CD4-positive, alpha-beta T cell treated with Interleukin-6 for 4 hours (primary cell): ENCODE data around the gene TBCD.

Experiments
- DNase-seq: peaks from one replicate; pipeline ENCODE4 v3.0.0-alpha.2; 2020; ENCODE audit warnings: mixed read lengths

TBCD gene

DNA sequence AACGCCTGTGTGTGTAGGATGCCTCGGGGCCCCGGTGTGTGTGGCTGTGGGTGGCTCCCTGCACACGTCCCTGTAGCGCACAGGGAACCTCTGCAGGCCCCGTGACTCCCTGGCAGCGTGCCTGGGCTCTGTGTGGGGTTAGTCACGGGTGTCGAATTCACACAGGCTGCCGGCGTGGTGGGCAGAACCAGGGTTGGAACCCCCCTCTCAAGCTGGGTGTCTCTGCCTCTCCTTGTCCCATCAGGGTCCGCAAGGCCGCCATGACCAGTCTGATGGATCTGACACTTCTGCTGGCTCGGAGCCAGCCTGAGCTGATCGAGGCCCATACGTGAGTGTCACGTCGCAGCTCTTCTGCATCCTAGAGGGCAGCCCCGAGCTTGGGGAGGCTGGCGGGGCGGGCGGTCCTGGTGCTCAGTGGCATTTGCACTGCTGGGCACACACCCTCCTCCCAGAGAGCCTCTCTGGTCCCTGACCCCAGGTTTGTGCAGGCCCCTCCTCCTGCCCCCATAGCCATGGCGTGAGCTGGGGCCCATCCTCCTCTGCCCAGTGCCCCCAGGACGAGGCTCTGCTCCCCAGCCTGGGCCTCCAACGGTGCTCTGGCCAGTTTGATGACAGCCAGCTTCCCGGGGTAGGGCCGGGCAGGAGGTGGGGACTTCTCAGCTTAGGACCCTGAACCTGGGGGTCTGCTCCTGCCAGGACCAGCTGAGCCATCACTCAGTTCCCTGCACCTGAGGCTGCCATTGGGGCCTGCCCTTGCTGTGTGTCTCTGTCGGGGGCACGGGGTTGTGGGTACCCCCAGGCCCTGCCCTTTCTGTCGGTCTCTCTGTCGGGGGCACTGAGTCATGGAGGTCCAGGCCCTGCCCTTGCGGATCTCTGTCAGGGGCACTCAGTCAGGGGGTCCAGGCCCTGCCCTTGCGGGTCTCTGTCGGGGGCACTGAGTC is 176.1 kb downstream of the TBCD start:
- no peak for DNase-seq

DNA sequence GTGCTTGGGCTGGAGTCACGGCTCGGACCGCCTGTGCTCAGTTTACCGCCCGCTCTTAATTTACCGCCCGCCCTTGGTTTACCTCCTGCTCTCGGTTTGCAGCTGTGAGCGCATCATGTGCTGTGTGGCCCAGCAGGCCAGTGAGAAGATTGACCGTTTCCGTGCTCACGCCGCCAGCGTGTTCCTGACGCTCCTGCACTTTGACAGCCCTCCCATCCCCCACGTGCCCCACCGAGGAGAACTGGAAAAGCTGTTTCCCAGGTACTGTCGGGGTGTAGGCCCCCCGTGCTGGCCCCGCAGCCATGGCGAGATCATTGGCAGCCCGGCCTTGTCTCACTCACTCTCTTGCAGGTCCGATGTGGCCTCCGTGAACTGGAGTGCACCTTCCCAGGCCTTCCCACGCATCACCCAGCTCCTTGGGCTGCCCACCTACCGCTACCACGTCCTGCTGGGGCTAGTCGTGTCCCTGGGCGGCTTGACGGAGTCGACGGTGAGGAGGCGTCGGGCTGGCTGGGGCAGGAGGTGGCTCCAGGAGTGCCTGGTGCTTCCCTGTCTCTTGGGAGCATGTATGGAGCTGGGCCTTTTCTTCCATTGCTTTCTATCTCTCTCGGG is 177.3 kb downstream of the TBCD start:
- DNase-seq, result no peak

GRCh38 chr17:82929676-82930042 is 177.8 kb downstream of the TBCD start:
- no peak for DNase-seq

GRCh38 chr17:82930043-82930923 is 178.4 kb downstream of the TBCD start:
- no peak for DNase-seq

- DNase-seq, result no peak
These were observed 179.2 kb downstream of the TBCD start for GRCh38 chr17:82930924-82931698.

DNA sequence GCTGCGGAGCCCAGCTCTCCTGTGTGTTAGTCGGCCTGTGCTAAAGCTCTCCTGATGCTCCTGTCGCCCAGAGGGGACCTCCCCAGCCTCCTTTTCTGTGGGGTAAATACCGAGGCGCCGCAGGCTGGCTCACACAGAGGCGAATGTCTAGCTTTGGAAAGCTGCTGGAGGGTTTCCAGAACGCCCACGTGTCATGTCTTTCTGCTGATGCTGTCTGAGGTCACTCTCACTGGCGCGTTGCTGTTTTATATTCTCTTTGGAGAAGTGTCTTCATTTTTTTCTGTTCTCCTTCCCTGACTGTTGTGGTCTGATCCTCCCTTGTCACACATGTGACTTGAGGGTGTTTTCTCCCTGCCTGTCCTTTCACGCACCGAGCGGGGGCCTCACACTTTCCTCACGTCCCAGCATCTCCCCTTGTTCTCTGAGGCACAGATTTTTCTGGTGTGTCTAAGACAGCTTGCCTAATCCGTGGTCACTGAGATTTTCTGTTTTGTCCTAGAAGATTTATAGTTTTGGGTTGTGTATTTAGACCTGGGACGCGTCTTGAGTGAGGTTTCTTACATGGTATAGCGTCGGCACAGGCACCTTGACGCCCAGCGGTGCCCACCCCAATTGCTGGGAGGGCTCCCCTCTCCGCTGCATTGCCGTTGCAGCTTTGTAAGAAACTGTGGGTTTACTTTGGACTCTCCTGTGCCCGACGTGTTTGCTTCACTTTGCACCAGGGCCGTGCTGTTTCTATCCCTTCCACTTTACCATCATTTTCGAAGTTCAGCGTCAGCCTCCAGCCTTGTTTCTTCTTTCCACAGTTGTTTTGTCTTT is 180.0 kb downstream of the TBCD start:
- DNase-seq, result no peak

DNA sequence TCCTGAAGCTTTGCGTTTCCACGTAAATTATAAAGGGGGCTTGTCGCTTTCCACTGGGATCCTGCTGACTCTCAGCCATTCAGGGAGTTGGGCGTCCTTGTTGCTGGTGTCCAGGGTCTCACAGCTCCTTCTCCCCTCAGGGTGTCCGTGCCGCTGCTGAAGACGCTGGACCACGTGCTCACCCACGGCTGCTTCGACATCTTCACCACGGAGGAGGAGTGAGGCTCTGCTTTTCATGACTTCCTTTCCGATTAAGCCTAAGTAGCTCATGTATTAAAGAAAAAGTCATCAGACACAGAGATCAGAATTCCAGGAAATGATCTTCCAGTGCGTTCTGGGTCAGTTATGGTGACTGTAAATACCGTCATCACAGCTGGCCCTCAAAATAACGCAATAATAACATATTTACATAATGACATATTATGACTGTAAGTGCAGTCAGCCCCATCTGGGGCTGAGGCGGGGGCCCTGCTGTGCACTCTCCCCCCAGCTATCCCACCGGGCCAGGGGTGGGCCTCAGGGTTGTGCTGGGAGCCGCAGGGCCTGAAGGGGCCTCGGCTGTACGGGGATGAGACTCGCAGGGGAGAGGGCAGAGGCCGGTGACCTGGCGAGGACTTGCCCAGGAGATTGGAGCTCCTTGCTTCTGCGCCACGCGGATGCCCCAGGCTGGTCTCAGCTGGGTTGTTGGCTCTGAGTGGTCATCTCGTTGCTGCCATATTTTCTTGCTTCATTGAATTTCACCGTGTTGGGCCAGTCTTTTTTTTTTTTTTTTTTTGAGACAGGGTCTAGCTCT is 180.8 kb downstream of the TBCD start:
- DNase-seq, result no peak

DNA sequence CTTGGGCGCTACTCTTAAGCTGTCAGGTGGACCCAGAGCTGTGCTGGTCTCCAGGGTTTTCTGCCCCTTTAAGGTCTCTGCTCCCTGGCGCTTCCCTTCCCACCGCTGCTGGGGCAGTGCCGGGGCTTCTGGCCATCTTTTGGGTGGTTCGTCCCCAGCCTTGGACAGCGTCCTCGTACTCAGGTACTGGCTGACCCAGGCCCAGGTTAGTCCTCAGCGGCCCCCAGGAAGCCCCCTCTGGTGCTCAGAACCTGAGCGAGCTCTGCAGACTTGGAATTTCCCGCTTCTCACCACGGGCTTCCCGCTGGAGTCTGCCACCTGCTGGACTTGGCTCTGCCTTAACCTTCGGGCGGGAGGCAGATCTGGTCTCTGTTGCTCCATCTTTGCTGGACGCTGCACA is 182.0 kb downstream of the TBCD start:
- DNase-seq, result no peak

- DNase-seq, result no peak
These were observed 184.3 kb downstream of the TBCD start for GRCh38 chr17:82935966-82936767.

DNA sequence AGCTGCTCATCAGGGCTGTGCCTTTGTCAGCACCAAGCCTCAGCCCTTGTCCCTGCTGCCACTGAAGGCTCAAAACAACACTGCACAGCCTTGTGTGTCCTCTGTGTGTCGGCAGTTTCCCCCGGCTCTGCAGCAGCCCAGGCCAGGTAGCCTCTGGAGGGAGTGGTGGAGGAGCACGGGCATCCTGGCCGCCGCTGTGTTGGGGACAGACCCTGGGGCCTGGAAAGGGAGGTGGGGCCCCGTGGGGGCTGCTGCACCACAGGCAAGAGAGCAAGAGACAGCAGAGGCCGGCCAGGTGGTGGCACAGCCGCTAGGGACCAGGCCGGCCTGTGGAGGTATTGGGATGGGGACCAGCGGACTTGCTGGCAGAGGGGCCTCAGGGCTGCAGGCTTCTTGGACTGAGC is 184.9 kb downstream of the TBCD start:
- no peak for DNase-seq

DNA sequence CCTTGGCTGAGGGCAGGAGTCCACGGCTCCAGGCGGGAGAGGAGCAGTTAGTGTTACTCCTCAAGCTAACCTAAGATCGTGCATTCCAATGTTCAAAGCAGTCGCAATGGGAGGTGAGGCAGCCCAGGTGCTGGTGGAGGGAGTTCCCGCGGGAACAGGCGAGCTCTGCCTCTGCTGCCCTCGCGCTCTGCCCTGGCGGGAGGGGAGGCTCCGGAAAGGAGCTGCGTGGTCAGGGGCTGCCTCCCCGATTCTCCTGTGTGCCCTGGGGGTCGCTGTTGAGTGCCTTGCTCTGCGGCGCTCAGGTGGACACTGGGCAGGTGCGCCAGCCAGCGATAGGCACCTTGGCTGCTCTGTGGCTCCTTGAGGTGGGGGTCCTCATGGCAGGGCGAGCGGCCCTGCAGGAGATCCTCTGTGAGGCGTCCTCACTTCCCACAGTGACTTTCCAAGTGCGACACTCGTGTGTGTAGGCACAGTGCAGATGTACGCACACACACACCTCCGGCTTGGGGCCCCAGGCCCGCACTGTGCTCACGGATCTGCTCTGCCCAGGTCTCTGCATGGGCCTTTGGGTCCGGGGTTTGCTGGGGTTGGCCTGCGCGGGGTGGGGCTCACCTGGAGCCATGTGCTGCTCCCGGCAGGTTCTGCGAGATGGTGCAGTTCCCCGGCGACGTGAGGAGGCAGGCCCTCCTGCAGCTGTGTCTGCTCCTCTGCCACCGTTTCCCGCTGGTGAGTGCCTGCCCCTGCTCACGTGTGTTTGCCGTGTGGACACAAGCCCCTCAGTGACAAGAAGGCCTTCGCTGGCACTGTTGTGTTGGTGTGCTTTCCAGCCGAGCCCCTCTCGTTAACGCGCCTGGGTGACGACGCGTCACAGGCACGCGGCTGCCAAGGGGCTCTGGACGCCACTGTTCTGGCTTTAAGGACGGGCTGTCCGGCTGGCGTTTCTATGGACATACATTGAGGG is 185.8 kb downstream of the TBCD start:
- no peak for DNase-seq

DNA sequence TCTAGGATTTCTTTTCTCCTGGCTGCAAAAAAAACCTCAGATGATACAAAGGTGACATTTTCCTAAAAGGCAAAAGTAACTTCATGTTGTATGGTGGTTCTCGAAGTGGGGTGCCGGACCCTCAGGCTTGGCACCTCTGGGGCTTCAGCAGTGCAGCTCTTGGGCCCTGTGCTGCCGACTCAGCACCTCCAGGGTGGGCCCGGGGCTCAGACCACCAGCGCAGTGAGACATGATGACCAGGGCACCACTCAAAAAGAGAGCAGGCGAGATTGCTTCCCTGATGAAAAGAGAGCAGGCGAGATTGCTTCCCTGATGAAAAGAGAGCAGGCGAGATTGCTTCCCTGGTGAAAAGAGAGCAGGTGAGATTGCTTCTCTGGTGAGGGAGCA is 186.6 kb downstream of the TBCD start:
- no peak for DNase-seq

GRCh38 chr17:82938873-82939620 is 187.2 kb downstream of the TBCD start:
- DNase-seq, result no peak

- no peak for DNase-seq
These were observed 187.8 kb downstream of the TBCD start for GRCh38 chr17:82939621-82940135.

DNA sequence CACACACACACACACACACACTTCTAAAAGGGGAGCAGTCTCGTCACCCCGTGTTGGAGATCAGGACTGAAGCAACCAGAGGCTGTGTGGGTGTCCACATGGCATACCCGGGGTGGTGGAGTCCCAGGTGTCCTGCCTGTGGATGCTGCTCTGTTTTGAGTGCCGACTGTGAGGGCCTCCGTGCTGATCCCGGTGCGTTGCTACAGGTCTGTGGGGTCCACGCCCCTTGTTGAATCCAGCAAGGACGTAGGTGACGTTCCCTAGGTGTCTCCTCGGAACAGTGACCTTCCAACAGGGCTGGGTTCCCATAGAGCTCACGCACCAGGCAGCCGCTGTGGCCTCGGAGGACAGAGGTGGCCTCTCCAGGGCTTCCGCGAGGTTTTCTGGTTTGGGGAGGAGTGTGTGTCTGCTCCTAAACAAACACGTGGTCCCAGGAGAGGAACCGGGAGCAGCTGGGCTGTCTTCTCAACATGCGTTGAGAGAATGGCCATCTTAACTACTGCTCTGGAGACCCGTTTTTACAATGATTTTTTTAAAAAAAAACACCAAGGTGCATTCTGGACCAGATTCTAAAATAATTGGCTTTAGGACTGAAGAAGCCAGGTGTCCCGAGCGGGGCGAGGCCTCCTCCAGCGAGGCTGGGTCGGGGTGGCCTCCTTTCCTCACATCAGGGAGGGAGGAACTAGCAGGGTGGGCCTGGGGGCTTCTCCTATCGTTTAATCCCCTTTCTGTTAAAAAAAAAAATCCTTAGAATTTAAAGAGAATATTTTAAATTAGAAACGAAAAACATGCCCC is 188.6 kb downstream of the TBCD start:
- no peak for DNase-seq

- DNase-seq, result no peak
These were observed 189.4 kb downstream of the TBCD start for GRCh38 chr17:82941021-82942001.
